LHCN-M2 (cell line): ENCODE results near the gene GRIK4. TPM values are rescaled to one million over a fixed set of nuclear protein-coding genes. Genes with fewer than 3 reads are reported as not detected.

Experiments
- DNase-seq: peaks from one replicate; pipeline ENCODE4 v3.0.0-alpha.2; 2012; ENCODE audit warnings: low read depth
- total RNA-seq: library from RNA; depleted of rRNA; stranded (reverse); fragments of >200 nt; gene quantifications from 2 replicates; pipeline ENCODE4 v1.2.3, GENCODE V29; 2014

Gene GRIK4
- total RNA-seq, 1 experiment from 2014 or later, result 0.06 TPM

GRCh38 chr11:120666121-120666639 lies 154.6 kb downstream of the GRIK4 start:
- DNase-seq, result no peak

DNA sequence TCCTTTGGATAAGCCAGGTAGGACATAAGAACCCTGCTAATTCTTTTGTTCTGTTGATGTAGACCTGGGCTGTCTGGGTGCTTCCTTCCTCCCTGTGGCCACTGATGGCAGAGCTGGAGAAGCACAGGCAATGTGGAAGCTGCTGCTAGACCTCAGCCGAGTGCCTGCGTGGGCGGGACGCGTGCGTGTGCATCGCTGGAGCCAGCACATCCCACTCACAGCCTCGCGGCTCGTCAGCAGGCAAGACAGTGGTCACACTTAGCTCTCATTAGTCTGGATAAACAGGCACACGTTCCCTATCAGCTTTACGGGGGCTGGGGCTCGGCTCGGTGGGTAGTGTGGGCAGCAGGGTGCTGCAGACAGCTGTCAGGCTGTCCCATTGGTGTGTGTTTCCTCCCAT lies 155.7 kb downstream of the GRIK4 start:
- no peak for DNase-seq

DNA sequence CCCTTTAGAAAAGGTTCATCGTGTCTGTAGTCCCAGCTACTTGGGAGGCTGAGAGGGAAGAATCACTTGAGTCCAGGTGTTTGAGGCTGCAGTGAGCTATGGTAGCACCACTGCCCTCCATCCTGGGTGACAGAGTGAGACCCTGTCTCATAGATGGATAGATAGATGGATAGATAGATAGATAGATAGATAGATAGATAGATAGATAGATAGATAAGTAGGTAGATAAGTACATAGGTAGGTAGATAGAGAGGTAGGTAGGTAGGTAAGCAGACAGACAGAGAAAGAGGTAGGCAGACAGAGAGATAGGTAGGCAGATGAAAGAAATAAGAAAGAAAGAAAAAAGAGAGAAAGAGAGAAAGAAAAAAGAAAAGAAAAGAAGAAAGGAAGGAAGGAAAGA lies 156.4 kb downstream of the GRIK4 start:
- DNase-seq, result no peak

GRCh38 chr11:120668537-120668936 lies 157.0 kb downstream of the GRIK4 start:
- DNase-seq, result no peak

DNA sequence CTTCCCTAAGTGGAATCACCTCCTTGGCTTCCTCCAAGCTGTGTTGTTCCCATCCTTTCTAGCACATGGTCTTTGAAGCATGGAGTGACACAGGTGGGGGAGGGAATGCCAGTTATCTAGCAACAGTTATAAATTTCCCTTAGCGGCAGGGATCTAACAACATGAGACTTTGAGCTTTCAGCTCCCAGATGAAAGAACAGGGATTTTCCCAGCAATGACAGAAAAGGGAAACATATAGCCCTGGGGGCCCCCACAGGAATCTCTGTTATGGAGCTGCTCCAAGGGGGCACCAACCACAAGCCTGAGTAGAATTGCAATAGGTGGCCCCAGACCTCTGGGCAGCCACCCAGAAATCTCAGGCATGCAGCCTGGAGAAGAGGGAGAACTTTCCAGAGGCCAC lies 163.0 kb downstream of the GRIK4 start:
- no peak for DNase-seq

DNA sequence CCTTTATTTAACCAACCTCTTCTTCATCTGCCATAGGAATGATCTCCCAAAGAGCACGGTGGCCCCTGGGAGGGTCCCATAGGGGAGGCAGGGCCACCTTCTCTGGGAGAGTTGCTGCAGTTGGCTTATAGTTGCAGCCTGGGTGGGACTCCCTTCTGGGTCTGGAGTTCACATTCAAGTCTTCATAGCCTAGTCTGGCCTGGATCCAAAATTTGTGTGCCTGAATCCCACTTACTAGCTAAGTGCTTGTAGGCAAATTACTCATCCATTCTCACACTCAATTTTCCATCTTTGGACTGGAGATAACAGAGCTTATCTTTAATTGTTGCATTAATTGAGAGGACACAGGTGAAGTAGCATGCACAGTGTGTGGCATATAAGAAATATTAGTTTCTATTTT lies 163.6 kb downstream of the GRIK4 start:
- no peak for DNase-seq

- DNase-seq, result no peak
Observed at GRCh38 chr11:120676991-120677390, 165.4 kb downstream of the GRIK4 start.

GRCh38 chr11:120680322-120680721 lies 168.8 kb downstream of the GRIK4 start:
- no peak for DNase-seq

DNA sequence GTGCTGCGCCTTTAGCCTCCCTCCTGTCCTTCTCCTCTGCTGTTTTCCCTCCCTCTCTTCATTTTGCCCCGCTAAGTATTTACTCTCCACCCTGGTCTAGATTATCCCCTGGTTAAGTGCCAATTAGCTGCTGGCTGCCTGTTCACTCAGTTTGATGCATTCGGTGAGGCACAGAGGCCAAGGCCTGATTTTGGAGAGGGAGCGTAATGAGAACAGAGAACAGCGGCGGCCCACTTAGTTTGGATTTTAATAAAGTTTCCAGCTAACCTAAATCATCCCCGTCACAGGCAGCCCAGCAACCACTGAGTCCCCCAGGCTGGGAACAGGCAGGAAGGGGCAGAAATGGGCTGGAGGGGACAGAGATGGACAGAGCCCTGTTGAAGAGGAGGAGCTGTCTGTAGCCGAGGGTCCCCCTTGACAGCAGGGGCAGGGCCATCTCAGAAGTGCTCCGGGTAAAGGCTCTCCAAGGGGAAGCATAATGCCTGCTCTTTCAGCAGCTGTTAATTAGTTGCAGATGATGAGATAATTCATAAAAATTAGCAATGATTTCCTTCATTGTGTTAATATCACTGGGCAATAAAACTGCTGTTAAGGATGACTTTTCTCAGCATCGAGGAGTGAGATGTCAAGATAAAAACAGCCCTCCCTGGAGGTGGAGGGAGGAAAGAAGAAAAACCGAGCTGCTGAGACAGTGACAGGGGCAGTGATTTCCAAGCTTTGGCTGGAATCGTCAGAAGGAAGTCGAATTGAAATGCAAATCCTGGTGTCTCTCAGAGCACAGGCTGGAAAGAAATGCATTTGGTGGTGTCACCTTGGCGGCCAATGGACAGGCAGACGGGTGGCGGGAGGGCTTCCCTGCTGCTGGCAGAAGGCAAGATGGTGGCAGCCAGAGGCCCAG lies 170.1 kb downstream of the GRIK4 start:
- no peak for DNase-seq

DNA sequence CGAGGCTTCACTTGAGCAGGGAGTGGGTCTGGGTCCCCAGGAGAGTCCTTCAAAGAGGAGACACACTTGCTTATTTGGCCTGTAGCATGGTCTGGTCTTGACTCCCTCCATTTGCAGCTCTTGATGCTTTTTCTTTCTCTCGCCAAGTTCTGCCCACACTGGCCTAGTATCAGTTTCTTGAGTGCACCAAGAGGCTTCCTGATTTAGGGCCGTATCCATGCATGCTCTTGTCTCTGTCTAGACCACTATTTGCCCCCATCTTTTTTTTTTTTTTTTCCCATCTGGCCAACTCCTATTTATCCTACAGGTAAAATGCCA lies 170.7 kb downstream of the GRIK4 start:
- no peak for DNase-seq

DNA sequence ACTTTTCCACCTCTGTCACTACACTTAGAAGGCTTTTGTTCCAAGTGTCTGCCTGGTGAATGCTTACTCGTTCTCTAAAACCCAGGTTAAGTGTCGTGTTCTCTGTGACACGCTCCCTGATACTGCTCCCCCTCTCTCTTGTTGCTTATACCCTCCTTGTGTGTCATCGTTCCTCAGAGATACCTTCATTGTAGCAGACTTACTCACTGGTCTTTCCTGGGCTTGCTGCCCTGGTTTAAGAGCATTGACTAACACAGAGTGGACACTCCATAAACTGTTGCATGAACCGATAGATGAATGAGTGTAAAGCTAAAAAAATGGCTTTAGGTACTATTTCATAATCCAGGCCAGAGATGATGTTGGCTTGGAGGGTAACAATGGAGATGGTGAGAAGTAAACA lies 171.3 kb downstream of the GRIK4 start:
- peak; percentile 7 for DNase-seq

GRCh38 chr11:120686516-120686915 lies 175.0 kb downstream of the GRIK4 start:
- no peak for DNase-seq

- DNase-seq, result no peak
Observed at GRCh38 chr11:120688163-120688562, 176.6 kb downstream of the GRIK4 start.

GRCh38 chr11:120689596-120690275 lies 178.2 kb downstream of the GRIK4 start:
- no peak for DNase-seq

DNA sequence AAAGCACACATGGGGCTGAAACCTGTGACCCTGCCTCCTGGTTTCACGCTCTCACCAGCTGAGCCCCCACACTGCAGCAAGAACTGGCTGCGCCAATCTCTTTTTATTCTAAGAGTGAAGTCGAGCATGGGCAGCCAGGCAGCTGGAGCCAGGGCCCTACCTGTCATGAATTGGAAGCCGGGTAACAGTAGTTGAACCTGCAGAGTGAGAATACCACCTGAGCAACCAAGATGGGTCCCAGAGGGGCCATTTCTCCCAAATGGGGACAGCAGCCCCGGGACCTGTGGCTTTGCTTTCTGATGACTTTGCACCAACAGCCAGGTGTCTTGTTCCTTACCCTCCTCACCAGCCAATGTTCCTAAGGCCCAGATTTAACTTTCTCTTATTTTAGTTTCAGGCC lies 178.9 kb downstream of the GRIK4 start:
- DNase-seq, result no peak

GRCh38 chr11:120694726-120695125 lies 183.2 kb downstream of the GRIK4 start:
- no peak for DNase-seq

GRCh38 chr11:120695426-120695825 lies 183.9 kb downstream of the GRIK4 start:
- no peak for DNase-seq

DNA sequence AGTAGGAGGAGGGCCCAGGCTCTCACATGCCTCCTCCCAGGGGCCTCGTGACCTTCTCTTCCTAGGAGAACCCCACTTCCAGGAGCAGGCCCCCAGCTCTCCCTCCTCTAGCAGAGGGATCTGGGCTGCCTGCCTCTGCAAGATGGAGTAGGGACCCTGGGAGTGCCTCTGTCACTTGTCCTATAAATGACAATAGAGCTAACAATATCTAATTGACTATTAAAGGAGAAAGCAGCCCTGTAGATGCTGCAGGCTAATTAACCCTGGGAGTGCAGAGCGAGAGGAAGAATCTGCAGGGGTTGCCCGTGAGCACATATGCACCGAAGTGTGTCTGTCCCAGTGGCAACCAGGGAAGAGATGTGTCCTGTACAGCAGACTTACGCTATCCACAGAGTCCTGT lies 184.4 kb downstream of the GRIK4 start:
- DNase-seq, result no peak

DNA sequence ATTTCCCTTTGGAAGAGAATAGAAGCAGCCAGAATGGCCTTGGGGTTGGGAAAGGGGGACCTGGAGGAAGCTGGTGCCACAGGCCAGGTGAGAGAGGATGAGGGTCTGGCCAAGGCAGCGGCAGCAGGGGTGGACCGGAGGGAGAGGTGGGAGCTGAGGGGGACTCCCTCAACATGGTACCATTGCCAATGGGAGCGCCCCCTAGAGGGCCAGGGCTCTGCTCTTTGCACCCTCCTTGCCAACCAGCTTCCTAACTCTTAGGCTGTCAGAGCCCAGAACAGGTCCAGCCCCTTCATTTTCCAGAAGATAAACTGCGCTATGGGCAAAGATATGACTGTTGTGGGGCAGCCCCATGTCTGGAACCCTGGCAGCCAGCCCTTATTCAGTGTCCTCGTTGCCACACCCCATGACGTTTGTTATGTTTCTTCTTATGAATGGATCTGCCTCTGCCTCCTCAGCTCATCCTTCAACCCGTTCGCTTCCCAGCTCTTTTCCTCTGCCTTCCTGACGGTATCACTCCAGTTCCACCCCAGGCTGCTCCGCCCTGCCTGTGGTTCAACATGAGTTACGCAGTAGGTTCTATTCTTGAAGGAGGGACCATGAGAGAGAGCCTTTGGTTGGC lies 185.2 kb downstream of the GRIK4 start:
- no peak for DNase-seq

DNA sequence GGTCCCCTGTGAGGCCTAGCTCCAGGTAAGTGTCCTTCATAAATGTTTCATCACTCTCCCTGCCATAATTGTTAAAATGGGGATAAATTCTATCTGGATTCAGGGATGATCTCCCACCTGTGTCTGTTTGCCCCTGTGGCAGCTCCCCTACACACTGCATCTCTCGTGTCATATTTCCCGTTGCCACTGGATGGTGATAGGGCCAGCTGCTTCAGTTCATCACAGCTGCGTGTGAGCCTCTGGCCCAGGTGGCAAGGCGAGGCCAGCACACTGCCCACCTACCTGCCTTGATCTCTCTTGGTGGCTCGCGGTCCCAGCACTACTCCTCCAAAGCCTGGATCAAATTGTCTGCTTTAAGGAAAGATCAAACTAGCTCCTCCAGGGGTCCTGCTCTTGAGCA lies 187.4 kb downstream of the GRIK4 start:
- DNase-seq, result no peak

DNA sequence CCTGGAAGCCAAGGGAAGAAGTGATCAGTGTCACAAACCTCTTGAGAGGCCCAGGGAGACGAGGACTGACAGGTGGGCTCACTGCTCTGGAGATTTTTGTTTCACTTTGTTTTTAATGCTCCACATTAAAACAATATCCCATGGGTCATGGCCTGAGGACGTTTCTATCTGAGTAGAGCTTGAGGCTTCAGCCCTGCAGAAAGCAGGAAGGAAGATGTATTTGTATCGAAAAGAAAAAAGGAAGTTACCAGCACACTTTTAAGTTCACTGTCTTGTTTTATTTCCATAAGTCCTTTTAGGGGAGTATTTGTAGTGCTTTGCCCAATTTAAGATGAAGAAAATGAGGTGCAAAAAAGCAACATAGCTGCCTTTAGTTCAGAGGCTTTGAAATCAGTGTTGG lies 191.1 kb downstream of the GRIK4 start:
- no peak for DNase-seq

DNA sequence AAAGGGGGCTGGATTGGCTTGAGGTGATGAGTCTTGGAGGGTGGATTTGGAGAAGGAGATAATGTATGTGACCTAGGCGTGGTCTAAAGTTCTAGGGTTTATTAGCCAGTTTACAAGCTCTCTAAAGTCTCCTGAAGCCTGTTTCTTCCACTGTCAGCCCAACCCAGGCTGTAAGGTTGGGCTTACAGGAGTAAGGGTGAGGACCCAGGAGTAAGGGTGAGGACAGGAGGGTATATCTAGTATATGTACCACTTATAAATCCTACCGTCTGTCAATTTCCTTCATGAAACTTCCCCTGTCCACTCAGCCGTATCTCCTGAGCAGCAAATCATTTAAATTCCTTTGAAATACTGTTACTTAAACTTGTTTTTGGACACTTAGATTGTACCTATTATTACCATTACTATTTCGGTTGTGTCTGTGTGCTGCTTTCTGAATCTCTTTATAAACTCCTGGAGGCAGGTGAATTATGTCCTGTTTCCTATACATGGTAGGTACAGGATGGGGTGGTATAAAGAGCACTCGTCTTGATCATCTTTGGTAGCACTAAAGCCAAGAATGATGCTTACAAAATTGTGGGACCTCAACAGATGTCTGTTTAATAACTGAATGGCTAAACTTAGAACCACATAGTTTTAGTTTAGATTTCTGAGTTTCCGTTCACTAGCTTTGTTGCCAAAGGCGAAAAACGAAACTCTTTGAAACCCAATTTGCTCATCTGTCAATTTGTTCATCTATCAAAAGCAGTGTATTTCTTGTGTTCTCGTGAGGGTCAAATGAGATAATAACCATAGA lies 192.0 kb downstream of the GRIK4 start:
- DNase-seq, result no peak
